ENCODE results near the gene SPEN.
"Not testable (repeated sequence)": the region's sequence is repeated elsewhere in the genome, so short reads cannot be mapped to it uniquely, and the experiment has no call there.

SPEN gene

DNA sequence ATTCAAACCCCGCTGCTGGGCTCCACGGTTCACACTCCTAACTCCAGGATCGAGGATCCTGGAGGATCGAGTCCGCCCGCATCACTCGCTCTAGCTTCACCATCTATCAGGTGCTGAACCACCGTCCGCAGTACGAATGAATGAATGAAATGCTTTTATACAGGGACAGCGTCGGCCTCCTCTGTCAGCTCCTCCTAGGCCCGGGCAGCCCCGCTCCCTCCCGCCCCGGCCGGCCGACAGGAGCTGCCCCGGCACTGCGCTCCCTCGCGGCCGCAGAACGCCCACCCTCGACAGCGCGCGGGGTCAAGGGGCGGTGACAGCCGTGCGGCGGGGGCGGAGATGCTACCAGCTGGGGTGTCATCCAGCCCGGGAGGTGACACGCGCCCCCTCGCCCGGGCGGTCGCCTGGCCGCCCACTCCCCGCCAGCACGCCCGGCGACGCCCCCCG lies 127.9 kb downstream of the SPEN start:
- peak in 1 of 2 experiments; percentile 30 for DNase-seq (ENCODE audit: low read depth in 1 of 2, low spot score in 1 of 2)
- no peak for TF ChIP-seq JUND (IDR thresholded peaks at IDR 0.05; ENCODE audit: low read depth)
- in situ Hi-C loops (cut with HindIII; ENCODE audit: low pct_unique_long_range_greater_than_20kb, low sequenced_read_pairs) = no loop called here

DNA sequence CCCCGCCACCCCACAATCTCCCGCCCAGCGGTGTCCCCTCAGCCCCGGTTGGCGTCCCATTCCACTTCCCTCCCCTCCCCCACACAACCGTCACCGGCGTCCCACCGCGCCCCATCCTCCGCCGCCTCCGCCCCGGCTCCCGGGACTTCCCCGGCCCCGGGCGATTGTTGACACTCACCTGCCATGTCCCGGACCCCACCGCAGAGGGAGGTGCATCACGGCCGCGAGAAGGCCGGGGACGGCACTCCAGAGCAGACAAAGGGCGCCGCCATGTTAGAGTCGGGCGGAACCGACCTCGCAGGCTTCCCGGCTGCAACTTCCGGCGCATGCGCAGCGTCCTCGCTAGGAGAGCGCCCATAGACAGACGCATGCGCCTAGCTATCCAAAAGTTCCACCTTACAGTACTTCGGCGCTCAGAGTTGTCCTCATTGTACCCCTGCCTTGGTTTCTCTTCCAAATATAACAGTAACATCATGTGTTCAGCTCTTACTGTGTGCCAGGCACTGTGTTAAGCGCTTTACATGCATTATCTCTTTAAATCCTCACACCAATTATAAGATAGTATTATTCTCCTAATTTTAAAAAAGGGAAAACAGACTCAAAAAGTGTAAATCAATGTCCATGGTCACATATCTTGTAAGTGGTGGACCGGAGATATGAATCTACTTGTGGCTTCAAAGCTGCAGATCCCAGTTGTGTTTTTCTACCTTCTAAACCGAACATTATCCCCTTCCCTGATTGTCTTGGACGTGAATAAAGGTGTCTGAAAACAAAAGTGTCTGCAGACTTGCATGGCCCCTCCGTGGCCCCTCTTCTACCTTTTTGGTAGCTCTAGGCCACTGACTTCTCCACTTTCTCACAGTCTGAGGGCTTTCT lies 128.5 kb downstream of the SPEN start, which contains the start of gene ZBTB17:
Gene ZBTB17 (minus strand): TSS at position 297 of the 876 bp plus-strand sequence. CDS start 27,606 bp downstream, outside the sequence.
- in situ Hi-C loops (cut with HindIII; ENCODE audit: low pct_unique_long_range_greater_than_20kb, low sequenced_read_pairs) = no loop called here
- TF ChIP-seq JUND (IDR thresholded peaks at IDR 0.05; ENCODE audit: low read depth) = no peak

DNA sequence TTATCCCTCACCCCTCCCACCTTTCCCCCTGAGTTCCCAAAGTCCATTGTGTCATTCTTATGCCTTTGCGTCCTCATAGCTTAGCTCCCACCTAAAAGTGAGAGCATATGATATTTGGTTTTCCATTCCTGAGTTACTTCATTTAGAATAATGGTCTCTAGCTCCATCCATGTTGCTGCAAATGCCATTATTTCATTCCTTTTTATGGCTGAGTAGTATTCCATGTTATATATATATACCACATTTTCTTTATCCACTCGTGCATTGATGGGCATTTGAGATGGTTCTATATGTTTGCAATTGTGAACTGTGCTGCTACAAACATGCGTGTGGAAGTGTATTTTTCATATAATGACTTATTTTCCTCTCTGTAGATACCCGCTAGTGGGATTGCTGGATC lies 130.4 kb downstream of the SPEN start:
- in situ Hi-C loops (cut with HindIII; ENCODE audit: low pct_unique_long_range_greater_than_20kb, low sequenced_read_pairs); DNase-seq (ENCODE audit: low read depth in 1 of 2, low spot score in 1 of 2): not testable (repeated sequence)

More for the DNA sequence above, 128.5 kb downstream of the SPEN start, which contains the start of gene ZBTB17:
- peak; percentile 90 to 91 for DNase-seq (ENCODE audit: low read depth in 1 of 2, low spot score in 1 of 2)

DNA sequence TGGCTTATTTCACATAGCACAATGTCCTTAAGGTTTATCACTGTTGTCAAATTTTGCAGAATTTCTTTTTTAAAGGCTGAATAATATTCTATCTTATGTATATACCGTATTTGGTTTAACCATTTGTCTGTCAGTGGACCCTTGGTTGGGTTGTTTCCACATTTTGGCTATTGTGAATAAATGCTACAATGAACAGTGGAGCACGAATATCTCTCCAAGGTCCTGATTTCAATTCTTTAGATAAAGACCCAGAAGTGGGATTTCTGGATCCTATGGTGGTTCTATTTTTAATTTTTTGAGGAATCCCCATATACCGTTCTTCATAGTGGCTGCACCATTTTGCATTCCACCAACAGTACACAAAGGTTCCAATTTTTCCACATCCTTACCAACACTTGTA lies 134.2 kb downstream of the SPEN start:
- DNase-seq (ENCODE audit: low read depth in 1 of 2, low spot score in 1 of 2) = no peak
- in situ Hi-C loops (cut with HindIII; ENCODE audit: low pct_unique_long_range_greater_than_20kb, low sequenced_read_pairs) = no loop called here

DNA sequence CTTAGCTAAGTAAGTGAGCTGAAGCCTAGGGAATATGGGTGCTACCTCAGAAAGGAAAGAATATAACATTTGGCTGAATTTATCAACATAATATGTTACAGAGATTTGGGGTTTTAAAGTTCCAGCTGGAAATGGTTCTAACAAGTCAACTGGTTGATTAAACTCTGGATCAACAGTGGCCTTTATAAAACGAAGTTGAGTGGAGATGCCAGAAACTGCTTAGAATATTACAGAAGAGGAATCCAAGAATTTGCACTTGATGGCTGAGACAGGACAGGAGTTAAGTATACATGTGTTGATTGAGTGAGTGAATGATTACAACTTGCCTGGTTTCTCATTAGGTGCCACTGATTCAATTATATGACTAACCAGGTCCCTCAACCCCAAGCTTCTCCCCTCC lies 135.8 kb downstream of the SPEN start:
- in situ Hi-C loops (cut with HindIII; ENCODE audit: low pct_unique_long_range_greater_than_20kb, low sequenced_read_pairs) = no loop called here
- no peak for DNase-seq (ENCODE audit: low read depth in 1 of 2, low spot score in 1 of 2)
- TF ChIP-seq JUND (IDR thresholded peaks at IDR 0.05; ENCODE audit: low read depth) = no peak

More for the DNA sequence above, 134.2 kb downstream of the SPEN start:
- TF ChIP-seq JUND (IDR thresholded peaks at IDR 0.05; ENCODE audit: low read depth) = no peak

DNA sequence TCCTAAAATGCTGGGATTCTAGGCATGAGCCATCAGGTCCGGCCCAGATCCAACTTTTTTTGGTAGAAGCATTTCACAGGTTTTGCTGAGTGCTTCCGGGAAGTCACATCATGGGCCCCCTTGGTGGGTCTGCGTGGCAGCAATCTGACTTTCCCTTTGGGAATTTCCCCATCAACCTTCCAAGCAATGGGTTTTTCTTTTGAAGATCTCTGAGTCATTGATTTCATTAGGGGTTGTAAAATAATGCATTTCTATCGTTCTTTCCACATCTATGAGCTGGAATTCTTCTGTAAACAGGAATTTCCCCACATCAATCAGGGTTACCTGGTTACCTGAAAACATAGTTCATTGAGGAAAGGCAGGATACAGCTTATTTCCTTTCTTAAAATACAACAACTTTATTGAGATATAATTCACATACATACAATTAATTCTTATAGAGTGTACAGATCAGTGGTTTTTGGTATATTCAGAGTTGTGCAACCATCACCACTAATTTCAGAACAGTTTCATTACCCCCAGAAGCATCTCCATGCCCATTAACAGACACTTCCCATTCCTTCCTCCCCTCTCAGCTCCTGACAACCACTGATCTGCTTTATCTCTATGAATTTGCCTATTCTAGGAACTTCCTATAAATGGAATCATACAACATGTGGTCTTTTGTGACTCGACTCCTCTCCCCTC lies 138.2 kb downstream of the SPEN start:
- in situ Hi-C loops (cut with HindIII; ENCODE audit: low pct_unique_long_range_greater_than_20kb, low sequenced_read_pairs) = no loop called here
- no peak for TF ChIP-seq JUND (IDR thresholded peaks at IDR 0.05; ENCODE audit: low read depth)
- DNase-seq (ENCODE audit: low read depth in 1 of 2, low spot score in 1 of 2) = no peak

DNA sequence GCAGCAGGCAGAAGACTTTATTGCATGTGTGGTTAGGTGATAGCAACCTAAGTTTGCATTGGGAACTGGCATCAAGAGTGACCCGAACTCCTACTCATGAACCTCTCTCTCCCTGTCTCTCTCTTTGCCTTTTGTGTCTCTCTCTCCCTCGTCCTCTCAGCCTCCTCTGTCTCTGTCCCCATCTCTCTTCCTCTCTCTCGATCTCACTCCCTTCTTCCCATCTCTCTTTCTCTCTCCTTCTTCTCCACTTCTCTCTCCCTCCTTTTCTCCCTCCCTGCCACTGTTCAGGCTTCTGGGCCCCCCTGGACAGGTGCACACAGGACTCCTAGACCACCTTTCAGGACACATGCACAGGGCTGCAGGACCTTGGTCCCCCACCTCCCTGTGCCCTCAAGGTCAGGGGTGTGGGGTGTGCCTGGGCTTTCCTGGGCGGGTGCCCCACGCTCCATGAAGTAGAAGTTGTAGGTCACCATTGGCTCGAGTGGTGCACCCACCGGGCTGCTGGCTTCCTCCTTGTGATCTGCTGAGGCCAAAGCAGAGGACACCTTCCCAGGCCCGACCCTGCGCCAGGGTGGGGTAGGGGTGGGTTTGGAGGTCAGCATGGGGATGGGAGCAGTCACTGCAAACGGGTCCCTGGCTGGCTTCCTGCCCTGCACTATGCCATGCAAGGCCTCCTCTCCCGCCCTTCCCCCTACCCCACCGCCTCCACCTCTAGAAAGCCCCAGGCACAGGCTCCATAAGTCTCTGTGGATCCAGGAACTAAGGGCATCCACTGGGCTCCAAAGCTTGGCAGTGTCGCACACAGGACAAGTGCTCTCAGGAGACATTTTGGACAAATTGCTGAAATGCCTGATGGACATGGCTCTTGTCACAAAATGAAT lies 141.6 kb downstream of the SPEN start:
- no peak for DNase-seq (ENCODE audit: low read depth in 1 of 2, low spot score in 1 of 2)
- in situ Hi-C loops (cut with HindIII; ENCODE audit: low pct_unique_long_range_greater_than_20kb, low sequenced_read_pairs) = no loop called here
- no peak for TF ChIP-seq JUND (IDR thresholded peaks at IDR 0.05; ENCODE audit: low read depth)

DNA sequence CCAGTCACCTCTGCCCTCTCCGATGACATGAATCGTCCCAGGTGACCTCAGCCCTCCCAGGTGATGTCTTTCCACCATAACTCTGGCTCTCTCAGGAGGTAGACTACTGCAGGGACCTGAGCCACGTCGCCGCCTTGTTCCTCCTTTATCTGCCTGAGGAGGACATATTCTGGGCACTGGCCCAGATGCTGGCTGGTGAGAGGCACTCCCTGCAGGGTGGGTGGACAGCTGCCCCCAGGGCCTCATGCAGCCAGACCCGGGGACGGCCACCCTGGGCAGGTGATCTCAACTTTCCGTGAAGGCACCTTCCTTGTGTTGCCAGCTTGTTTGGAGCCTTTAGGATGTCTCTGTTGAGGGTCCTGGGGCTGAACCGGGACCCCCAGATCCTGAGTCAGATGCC lies 142.3 kb downstream of the SPEN start:
- DNase-seq (ENCODE audit: low read depth in 1 of 2, low spot score in 1 of 2) = no peak
- in situ Hi-C loops (cut with HindIII; ENCODE audit: low pct_unique_long_range_greater_than_20kb, low sequenced_read_pairs) = no loop called here
- no peak for TF ChIP-seq JUND (IDR thresholded peaks at IDR 0.05; ENCODE audit: low read depth)
